Measurements from ENCODE around the gene COPS3.

GRCh38 chr17:17229416-17230384 is 51.3 kb downstream of the COPS3 start:
- TF ChIP-seq, protein P1, sequence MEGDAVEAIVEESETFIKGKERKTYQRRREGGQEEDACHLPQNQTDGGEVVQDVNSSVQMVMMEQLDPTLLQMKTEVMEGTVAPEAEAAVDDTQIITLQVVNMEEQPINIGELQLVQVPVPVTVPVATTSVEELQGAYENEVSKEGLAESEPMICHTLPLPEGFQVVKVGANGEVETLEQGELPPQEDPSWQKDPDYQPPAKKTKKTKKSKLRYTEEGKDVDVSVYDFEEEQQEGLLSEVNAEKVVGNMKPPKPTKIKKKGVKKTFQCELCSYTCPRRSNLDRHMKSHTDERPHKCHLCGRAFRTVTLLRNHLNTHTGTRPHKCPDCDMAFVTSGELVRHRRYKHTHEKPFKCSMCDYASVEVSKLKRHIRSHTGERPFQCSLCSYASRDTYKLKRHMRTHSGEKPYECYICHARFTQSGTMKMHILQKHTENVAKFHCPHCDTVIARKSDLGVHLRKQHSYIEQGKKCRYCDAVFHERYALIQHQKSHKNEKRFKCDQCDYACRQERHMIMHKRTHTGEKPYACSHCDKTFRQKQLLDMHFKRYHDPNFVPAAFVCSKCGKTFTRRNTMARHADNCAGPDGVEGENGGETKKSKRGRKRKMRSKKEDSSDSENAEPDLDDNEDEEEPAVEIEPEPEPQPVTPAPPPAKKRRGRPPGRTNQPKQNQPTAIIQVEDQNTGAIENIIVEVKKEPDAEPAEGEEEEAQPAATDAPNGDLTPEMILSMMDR (conservative IDR thresholded peaks at IDR 0.05; ENCODE audit: low read depth, low read length): no peak
- TF ChIP-seq POLR2A (IDR thresholded peaks at IDR 0.05; ENCODE audit: low read depth, low read length) (no peak), CEBPB (IDR thresholded peaks at IDR 0.05; ENCODE audit: low read depth, low read length) (no peak), RAD21 (IDR thresholded peaks at IDR 0.05; ENCODE audit: low read length) (no peak), SMC3 (IDR thresholded peaks at IDR 0.05; ENCODE audit: low read depth, low read length) (no peak)
- TF ChIP-seq, protein P2, sequence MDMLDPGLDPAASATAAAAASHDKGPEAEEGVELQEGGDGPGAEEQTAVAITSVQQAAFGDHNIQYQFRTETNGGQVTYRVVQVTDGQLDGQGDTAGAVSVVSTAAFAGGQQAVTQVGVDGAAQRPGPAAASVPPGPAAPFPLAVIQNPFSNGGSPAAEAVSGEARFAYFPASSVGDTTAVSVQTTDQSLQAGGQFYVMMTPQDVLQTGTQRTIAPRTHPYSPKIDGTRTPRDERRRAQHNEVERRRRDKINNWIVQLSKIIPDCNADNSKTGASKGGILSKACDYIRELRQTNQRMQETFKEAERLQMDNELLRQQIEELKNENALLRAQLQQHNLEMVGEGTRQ (IDR thresholded peaks at IDR 0.05; ENCODE audit: low read depth, low read length): no peak
